Measurements from ENCODE around the gene RBM19. TPM values are rescaled to one million over a fixed set of nuclear protein-coding genes. Genes with fewer than 3 reads are reported as not detected.

Gene RBM19
- total RNA-seq, 1 experiment from 2014 or later = 19.9 TPM

DNA sequence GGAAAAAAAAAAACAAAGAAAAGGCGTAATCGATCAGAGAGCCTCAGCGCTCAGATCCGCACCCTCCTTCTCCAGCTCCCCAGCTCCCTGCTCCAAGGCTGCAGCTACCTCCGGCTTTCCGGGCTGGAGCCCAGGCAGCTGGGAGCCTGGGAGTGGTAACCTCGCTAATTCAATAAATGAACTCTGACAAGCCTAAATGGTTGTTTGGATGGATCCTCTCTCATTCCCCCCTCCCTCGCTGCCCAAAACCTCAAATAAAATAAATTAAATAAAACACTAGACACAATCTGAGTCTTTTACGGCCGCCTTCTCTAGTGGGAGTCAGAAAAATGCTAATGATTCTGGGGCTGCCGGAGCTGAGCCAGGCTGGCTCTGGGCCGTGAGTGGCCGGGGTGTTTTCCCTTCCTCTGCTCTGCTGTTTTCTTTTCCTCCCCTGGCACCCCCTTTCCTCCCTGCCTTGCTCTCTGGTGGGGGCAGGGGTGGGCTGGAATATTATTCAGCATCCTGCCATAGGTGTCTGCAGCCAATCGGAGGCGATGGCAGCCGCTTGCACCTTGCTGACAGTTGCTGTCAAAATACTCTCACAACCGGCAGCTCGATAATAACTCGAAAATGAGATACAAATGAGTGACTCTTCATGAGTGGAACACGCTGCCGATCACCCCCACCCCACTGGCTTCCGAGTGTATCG is 76.1 kb downstream of the RBM19 start:
- H3K27me3 ChIP-seq (ENCODE audit: low read length) = no peaks in the 10 kb centered on the region
- no peaks in the 10 kb centered on the region for H4K20me1 ChIP-seq (ENCODE audit: insufficient read depth, low read depth, low read length)
- no peak overlapping the region for H3K4me3 ChIP-seq (ENCODE audit: low read length)
- H3K4me1 ChIP-seq (ENCODE audit: low read length) = no peaks in the 10 kb centered on the region
- no peak overlapping the region for H3K27ac ChIP-seq (ENCODE audit: low read length)
- no peak overlapping the region for H2AFZ ChIP-seq (ENCODE audit: low read length)
- no peak overlapping the region for H3K9ac ChIP-seq (ENCODE audit: low read length)
- no peaks in the 10 kb centered on the region for H3K36me3 ChIP-seq (ENCODE audit: insufficient read depth, low read length)
- H3K79me2 ChIP-seq (ENCODE audit: low read length) = no peaks in the 10 kb centered on the region
- no peaks in the 10 kb centered on the region for H3K9me2 ChIP-seq (replicated peaks; ENCODE audit: insufficient read depth, low read length)
- no peak for DNase-seq
- H3K4me2 ChIP-seq (ENCODE audit: low read depth, low read length, poor library complexity, severe bottlenecking) = no peak overlapping the region
- no peaks in the 10 kb centered on the region for H3K9me3 ChIP-seq (ENCODE audit: low read length)

DNA sequence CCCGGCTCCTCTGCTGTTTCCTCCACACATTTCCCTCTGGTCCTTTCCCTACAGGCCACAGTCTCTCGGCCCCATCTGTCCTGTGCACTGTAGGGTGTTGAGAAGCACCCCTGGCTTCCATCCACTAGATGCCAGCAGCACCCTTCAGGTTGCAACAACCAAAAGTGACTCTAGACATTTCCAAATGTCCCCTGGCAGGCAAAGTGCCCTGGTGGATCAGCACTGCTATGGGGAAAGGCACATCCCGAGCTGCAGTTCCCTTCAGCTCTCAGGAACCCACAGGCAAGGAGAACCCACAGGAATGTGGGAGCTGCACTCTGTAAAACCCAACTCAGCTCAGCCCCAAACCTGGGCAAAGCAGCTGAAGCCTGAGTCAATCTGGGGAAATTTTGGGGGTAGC is 77.0 kb downstream of the RBM19 start:
- H3K36me3 ChIP-seq (ENCODE audit: insufficient read depth, low read length) = no peaks in the 10 kb centered on the region
- DNase-seq = no peak

DNA sequence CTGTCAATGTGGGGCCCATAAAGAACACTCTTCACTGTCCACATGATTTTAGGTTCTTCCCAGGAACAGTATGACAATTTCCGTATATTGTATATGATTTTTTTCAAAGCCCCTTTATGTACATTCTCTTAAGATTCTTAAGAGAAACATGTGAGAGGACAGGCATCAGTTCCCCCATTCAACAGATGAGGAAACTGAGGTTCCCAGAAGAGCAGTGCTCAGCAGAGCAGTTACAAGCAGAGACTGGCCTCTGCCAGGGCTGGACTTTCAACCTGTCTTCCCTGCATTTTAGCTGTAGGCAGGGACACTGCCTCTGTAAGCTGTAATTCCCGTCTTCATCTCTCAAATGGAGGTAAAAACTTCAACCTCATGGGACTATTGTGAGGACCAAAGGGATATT is 77.7 kb downstream of the RBM19 start:
- Histone ChIP-seq H3K79me2 (ENCODE audit: low read length) (no peaks in the 10 kb centered on the region), H3K4me3 (ENCODE audit: low read length) (no peak overlapping the region), H3K9ac (ENCODE audit: low read length) (no peak overlapping the region), H4K20me1 (ENCODE audit: insufficient read depth, low read depth, low read length) (no peaks in the 10 kb centered on the region), H3K4me2 (ENCODE audit: low read depth, low read length, poor library complexity, severe bottlenecking) (no peak overlapping the region), H2AFZ (ENCODE audit: low read length) (no peak overlapping the region), H3K27me3 (ENCODE audit: low read length) (no peaks in the 10 kb centered on the region), H3K4me1 (ENCODE audit: low read length) (peaks cover 10% of the 10 kb centered on the region), H3K9me3 (ENCODE audit: low read length) (no peaks in the 10 kb centered on the region), H3K27ac (ENCODE audit: low read length) (no peak overlapping the region), H3K36me3 (ENCODE audit: insufficient read depth, low read length) (no peaks in the 10 kb centered on the region), H3K9me2 (replicated peaks; ENCODE audit: insufficient read depth, low read length) (no peaks in the 10 kb centered on the region)
- DNase-seq = no peak

More for the DNA sequence above, 77.0 kb downstream of the RBM19 start:
- Histone ChIP-seq H2AFZ (ENCODE audit: low read length) (no peak overlapping the region), H3K9me3 (ENCODE audit: low read length) (no peaks in the 10 kb centered on the region), H3K4me1 (ENCODE audit: low read length) (peaks cover 4% of the 10 kb centered on the region), H4K20me1 (ENCODE audit: insufficient read depth, low read depth, low read length) (no peaks in the 10 kb centered on the region), H3K4me2 (ENCODE audit: low read depth, low read length, poor library complexity, severe bottlenecking) (no peak overlapping the region), H3K27ac (ENCODE audit: low read length) (no peak overlapping the region), H3K9ac (ENCODE audit: low read length) (no peak overlapping the region), H3K9me2 (replicated peaks; ENCODE audit: insufficient read depth, low read length) (no peaks in the 10 kb centered on the region), H3K79me2 (ENCODE audit: low read length) (no peaks in the 10 kb centered on the region), H3K27me3 (ENCODE audit: low read length) (no peaks in the 10 kb centered on the region), H3K4me3 (ENCODE audit: low read length) (no peak overlapping the region)

DNA sequence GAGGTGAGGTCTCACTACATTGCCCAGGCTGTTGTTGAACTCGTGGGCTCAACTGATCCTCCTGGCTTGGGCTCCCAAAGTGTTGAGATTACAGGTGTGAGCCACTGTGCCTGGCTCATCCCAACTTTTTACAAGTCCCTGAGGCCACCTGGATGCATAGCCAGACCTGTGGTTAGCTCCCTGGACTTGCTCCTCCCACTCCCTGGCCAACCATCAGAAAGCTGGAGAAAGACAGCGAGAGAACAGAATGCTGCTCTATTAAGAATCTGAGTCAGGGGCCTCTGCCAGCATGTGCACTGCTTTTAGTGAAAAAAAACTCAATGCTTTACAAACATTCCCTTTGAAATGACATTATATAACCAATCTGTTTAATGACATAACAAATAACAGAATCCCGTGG is 78.2 kb downstream of the RBM19 start:
- Histone ChIP-seq H4K20me1 (ENCODE audit: insufficient read depth, low read depth, low read length) (no peaks in the 10 kb centered on the region), H3K27me3 (ENCODE audit: low read length) (no peaks in the 10 kb centered on the region), H3K27ac (ENCODE audit: low read length) (no peak overlapping the region), H3K4me3 (ENCODE audit: low read length) (no peak overlapping the region), H3K9me3 (ENCODE audit: low read length) (no peaks in the 10 kb centered on the region), H3K9ac (ENCODE audit: low read length) (no peak overlapping the region), H3K36me3 (ENCODE audit: insufficient read depth, low read length) (no peaks in the 10 kb centered on the region), H3K4me1 (ENCODE audit: low read length) (peaks cover 12% of the 10 kb centered on the region), H3K4me2 (ENCODE audit: low read depth, low read length, poor library complexity, severe bottlenecking) (no peak overlapping the region), H3K9me2 (replicated peaks; ENCODE audit: insufficient read depth, low read length) (no peaks in the 10 kb centered on the region), H2AFZ (ENCODE audit: low read length) (no peak overlapping the region), H3K79me2 (ENCODE audit: low read length) (no peaks in the 10 kb centered on the region)
- no peak for DNase-seq

DNA sequence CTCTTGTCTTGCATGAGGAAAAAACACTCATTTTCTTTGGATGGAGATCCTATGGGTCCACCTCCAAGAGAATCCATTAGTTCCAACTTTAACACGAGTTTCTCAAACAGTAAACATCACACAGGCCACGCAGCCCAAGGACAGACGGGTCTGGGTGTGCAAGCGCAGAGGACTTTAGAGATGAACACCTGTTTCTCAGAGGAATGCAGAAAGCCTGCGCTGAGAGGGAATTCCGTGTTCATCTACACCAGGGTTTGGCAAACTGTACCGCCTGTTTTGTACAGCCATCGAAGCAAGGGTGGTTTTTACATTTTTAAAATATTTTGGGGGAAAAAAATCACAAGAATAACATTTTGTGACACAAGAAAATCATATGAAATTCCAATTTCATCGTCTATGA is 79.4 kb downstream of the RBM19 start:
- Histone ChIP-seq H3K9ac (ENCODE audit: low read length) (no peak overlapping the region), H3K4me3 (ENCODE audit: low read length) (no peak overlapping the region), H3K27me3 (ENCODE audit: low read length) (no peaks in the 10 kb centered on the region), H3K9me3 (ENCODE audit: low read length) (no peaks in the 10 kb centered on the region), H3K9me2 (replicated peaks; ENCODE audit: insufficient read depth, low read length) (no peaks in the 10 kb centered on the region), H3K4me2 (ENCODE audit: low read depth, low read length, poor library complexity, severe bottlenecking) (no peak overlapping the region), H3K36me3 (ENCODE audit: insufficient read depth, low read length) (no peaks in the 10 kb centered on the region), H3K79me2 (ENCODE audit: low read length) (no peaks in the 10 kb centered on the region), H2AFZ (ENCODE audit: low read length) (no peak overlapping the region), H4K20me1 (ENCODE audit: insufficient read depth, low read depth, low read length) (no peaks in the 10 kb centered on the region), H3K4me1 (ENCODE audit: low read length) (peaks cover 12% of the 10 kb centered on the region), H3K27ac (ENCODE audit: low read length) (no peak overlapping the region)
- DNase-seq = no peak

DNA sequence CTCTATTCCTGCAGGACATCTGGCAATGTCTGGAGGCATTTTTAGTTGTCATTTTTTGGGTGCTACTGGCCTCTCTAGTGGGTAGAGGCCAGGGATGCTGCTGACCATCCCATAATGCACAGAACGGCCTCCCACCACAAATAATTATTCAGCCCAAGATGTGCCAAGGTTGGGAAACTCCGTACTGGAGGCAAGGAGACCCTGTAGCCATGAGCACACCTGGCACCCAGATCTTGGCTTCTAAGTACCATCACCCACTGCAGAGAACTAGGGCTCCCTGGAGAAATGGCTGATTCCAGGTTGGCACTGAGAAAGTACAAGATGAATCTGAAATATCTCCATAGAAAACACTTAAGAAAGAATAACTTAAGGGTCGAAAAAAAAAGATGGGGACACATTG is 81.7 kb downstream of the RBM19 start:
- Histone ChIP-seq H3K4me3 (ENCODE audit: low read length) (no peak overlapping the region), H4K20me1 (ENCODE audit: insufficient read depth, low read depth, low read length) (no peaks in the 10 kb centered on the region)

DNA sequence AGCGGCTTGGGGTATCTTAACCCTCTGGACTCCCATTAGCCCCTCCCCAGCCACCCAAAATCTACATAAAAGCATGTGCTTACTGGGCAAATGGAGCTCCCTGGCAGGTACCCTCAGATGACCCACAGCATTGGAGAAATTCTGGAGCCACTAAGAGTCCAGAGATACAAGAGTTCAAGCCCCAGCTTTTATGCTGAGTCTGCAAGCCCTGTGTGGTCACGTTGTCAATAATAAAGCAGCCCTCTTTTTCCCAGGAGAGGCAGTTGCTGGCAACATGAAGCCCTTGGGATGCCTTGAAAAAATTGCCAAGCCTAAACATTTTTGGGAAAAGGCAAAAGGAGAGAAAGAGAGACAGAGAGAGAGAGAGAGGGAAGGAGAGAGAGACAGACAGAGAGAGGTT is 83.4 kb downstream of the RBM19 start:
- no peak overlapping the region for H3K27ac ChIP-seq (ENCODE audit: low read length)
- H3K4me3 ChIP-seq (ENCODE audit: low read length) = no peak overlapping the region
- H3K36me3 ChIP-seq (ENCODE audit: insufficient read depth, low read length) = no peaks in the 10 kb centered on the region
- H3K4me1 ChIP-seq (ENCODE audit: low read length) = peaks cover 12% of the 10 kb centered on the region
- no peak overlapping the region for H2AFZ ChIP-seq (ENCODE audit: low read length)
- H4K20me1 ChIP-seq (ENCODE audit: insufficient read depth, low read depth, low read length) = no peaks in the 10 kb centered on the region
- DNase-seq = no peak
- H3K9ac ChIP-seq (ENCODE audit: low read length) = no peak overlapping the region
- H3K79me2 ChIP-seq (ENCODE audit: low read length) = no peaks in the 10 kb centered on the region
- H3K4me2 ChIP-seq (ENCODE audit: low read depth, low read length, poor library complexity, severe bottlenecking) = no peak overlapping the region
- no peaks in the 10 kb centered on the region for H3K9me2 ChIP-seq (replicated peaks; ENCODE audit: insufficient read depth, low read length)
- no peaks in the 10 kb centered on the region for H3K9me3 ChIP-seq (ENCODE audit: low read length)
- H3K27me3 ChIP-seq (ENCODE audit: low read length) = no peaks in the 10 kb centered on the region

More for the DNA sequence above, 81.7 kb downstream of the RBM19 start:
- Histone ChIP-seq H2AFZ (ENCODE audit: low read length) (no peak overlapping the region), H3K9me2 (replicated peaks; ENCODE audit: insufficient read depth, low read length) (no peaks in the 10 kb centered on the region), H3K79me2 (ENCODE audit: low read length) (no peaks in the 10 kb centered on the region), H3K4me2 (ENCODE audit: low read depth, low read length, poor library complexity, severe bottlenecking) (no peak overlapping the region), H3K27ac (ENCODE audit: low read length) (no peak overlapping the region), H3K4me1 (ENCODE audit: low read length) (peaks cover 12% of the 10 kb centered on the region), H3K27me3 (ENCODE audit: low read length) (no peaks in the 10 kb centered on the region), H3K9me3 (ENCODE audit: low read length) (no peaks in the 10 kb centered on the region), H3K9ac (ENCODE audit: low read length) (no peak overlapping the region), H3K36me3 (ENCODE audit: insufficient read depth, low read length) (no peaks in the 10 kb centered on the region)
- DNase-seq = no peak

DNA sequence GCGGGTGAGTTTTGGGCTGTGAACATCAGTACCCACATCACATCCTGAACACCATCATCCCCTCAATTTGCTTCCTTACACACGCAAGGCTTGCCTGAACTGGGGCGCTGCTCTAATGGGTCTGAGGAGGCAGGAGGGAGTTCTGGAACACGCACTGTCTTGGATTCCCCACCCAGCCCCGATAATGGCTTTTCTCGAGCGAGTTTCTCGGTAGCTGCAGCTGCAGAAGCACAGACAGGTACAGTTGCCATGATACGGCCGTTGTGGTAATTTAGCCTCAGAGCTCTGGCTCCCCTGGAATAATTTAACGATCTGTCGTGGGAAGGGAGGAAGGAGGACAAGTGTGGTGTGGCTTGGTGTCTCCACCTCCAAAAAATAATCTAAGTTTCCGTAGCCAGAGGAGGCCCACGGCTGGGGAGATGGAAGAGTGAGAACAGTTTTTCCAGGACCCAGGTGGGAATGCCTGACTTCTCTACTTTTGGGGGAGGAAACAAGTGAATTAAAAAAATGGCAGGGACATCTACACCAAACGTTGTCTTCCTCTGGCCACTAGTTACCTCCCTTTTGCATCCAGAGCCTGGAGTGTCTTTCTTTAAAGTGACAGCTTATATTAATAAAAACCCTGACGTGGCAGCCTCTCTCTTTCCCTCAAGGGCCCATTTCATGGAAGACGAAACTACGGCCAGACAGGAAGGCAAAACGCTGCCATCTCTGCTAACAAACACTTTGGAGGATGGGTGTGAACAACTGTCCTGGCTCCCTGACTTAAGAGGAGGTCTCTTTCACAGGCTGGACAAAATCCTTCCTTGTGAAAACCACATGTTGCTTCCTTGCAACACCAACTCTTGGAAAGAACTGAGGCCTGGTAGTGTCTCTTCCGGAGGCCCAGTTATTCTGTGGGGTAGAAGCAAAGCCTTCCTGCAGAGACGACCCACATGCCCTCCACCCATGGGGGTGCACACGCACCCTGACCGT is 84.8 kb downstream of the RBM19 start:
- Histone ChIP-seq H3K27me3 (ENCODE audit: low read length) (no peaks in the 10 kb centered on the region), H3K9me3 (ENCODE audit: low read length) (no peaks in the 10 kb centered on the region), H3K4me3 (ENCODE audit: low read length) (no peak overlapping the region), H3K9me2 (replicated peaks; ENCODE audit: insufficient read depth, low read length) (no peaks in the 10 kb centered on the region), H2AFZ (ENCODE audit: low read length) (no peak overlapping the region), H3K9ac (ENCODE audit: low read length) (no peak overlapping the region), H3K4me1 (ENCODE audit: low read length) (peaks cover 12% of the 10 kb centered on the region), H3K27ac (ENCODE audit: low read length) (no peak overlapping the region), H3K4me2 (ENCODE audit: low read depth, low read length, poor library complexity, severe bottlenecking) (no peak overlapping the region), H4K20me1 (ENCODE audit: insufficient read depth, low read depth, low read length) (no peaks in the 10 kb centered on the region), H3K36me3 (ENCODE audit: insufficient read depth, low read length) (no peaks in the 10 kb centered on the region), H3K79me2 (ENCODE audit: low read length) (no peaks in the 10 kb centered on the region)
- DNase-seq = no peak
